Activated naive CD8-positive, alpha-beta T cell treated with anti-CD3 and anti-CD28 coated beads, Interleukin-2, amount 50 U/mL, for 24 hours (primary cell): ENCODE data around the gene SLC39A8.
"Not testable (repeated sequence)": the region's sequence is repeated elsewhere in the genome, so short reads cannot be mapped to it uniquely, and the experiment has no call there.

Experiments
- ATAC-seq: fragments of 150-1000 bp; cut with Tn5 transposase; one replicate; pipeline ENCODE4 v1.10.0; 2021
- DNase-seq: peaks from one replicate; pipeline ENCODE4 v3.0.0; 2021
- H3K27ac Mint-ChIP-seq: one replicate; pipeline ENCODE4 v1.8.0; 2021; ENCODE audit warnings: mild to moderate bottlenecking, mixed read lengths
- H3K27me3 Mint-ChIP-seq: one replicate; pipeline ENCODE4 v1.8.0; 2021; ENCODE audit warnings: mixed read lengths
- H3K36me3 Mint-ChIP-seq: one replicate; pipeline ENCODE4 v1.8.0; 2021; ENCODE audit warnings: low read depth, mixed read lengths
- H3K4me1 Mint-ChIP-seq: one replicate; pipeline ENCODE4 v1.8.0; 2021; ENCODE audit warnings: mixed read lengths
- H3K4me3 Mint-ChIP-seq: one replicate; pipeline ENCODE4 v1.8.0; 2021; ENCODE audit warnings: mild to moderate bottlenecking, moderate library complexity, mixed read lengths
- H3K9me3 Mint-ChIP-seq: one replicate; pipeline ENCODE4 v1.8.0; 2021; ENCODE audit warnings: mixed read lengths

The SLC39A8 gene

GRCh38 chr4:102344954-102345794 lies at the start of gene SLC39A8:
Gene SLC39A8 (minus strand): TSS chr4:102345482. CDS start chr4:102344662, 820 bp downstream.
- Mint-ChIP-seq H3K4me1 (peaks cover 52% of the 10 kb centered on the region), H3K9me3 (no peaks in the 10 kb centered on the region), H3K27ac (peak within 1 kb of the TSS; percentile 98)

GRCh38 chr4:102392033-102392744 lies 46.9 kb upstream of the SLC39A8 start:
- no peaks in the 10 kb centered on the region for H3K36me3 Mint-ChIP-seq
- H3K9me3 Mint-ChIP-seq, result no peaks in the 10 kb centered on the region
- H3K4me3 Mint-ChIP-seq, result no peak overlapping the region
- ATAC-seq, result no peak
- DNase-seq, result no peak
- H3K27ac Mint-ChIP-seq, result no peak overlapping the region
- H3K4me1 Mint-ChIP-seq, result peaks cover 37% of the 10 kb centered on the region
- peaks cover 7% of the 10 kb centered on the region for H3K27me3 Mint-ChIP-seq

More at GRCh38 chr4:102344954-102345794, at the start of gene SLC39A8:
- DNase-seq (peak; percentile 90), ATAC-seq (peak; percentile 82)
- H3K36me3 Mint-ChIP-seq, result peaks cover 25% of the 10 kb centered on the region
- peak within 1 kb of the TSS; percentile 90 for H3K4me3 Mint-ChIP-seq
- no peaks in the 10 kb centered on the region for H3K27me3 Mint-ChIP-seq

GRCh38 chr4:102390438-102390837 lies 45.2 kb upstream of the SLC39A8 start:
- no peaks in the 10 kb centered on the region for H3K9me3 Mint-ChIP-seq
- peaks cover 16% of the 10 kb centered on the region for H3K27me3 Mint-ChIP-seq
- peak overlapping the region; percentile 32 for H3K4me3 Mint-ChIP-seq
- DNase-seq (no peak), ATAC-seq (peak; percentile 99)
- peaks cover 37% of the 10 kb centered on the region for H3K4me1 Mint-ChIP-seq
- peak overlapping the region; percentile 83 for H3K27ac Mint-ChIP-seq
- H3K36me3 Mint-ChIP-seq, result no peaks in the 10 kb centered on the region

- ATAC-seq (no peak), DNase-seq (no peak)
- H3K27me3 Mint-ChIP-seq, result peaks cover 21% of the 10 kb centered on the region
- no peak overlapping the region for H3K4me3 Mint-ChIP-seq
- peaks cover 37% of the 10 kb centered on the region for H3K4me1 Mint-ChIP-seq
- H3K9me3 Mint-ChIP-seq, result no peaks in the 10 kb centered on the region
- no peaks in the 10 kb centered on the region for H3K36me3 Mint-ChIP-seq
- H3K27ac Mint-ChIP-seq, result no peak overlapping the region
Measured at GRCh38 chr4:102388611-102389010, 43.3 kb upstream of the SLC39A8 start.

- Mint-ChIP-seq H3K4me3 (no peak overlapping the region), H3K9me3 (no peaks in the 10 kb centered on the region), H3K4me1 (peaks cover 37% of the 10 kb centered on the region), H3K27me3 (peaks cover 27% of the 10 kb centered on the region), H3K27ac (no peak overlapping the region), H3K36me3 (no peaks in the 10 kb centered on the region)
- DNase-seq (no peak), ATAC-seq (no peak)
Measured at GRCh38 chr4:102387552-102388150, 42.4 kb upstream of the SLC39A8 start.

- peaks cover 35% of the 10 kb centered on the region for H3K4me1 Mint-ChIP-seq
- ATAC-seq (no peak), DNase-seq (no peak)
- no peak overlapping the region for H3K27ac Mint-ChIP-seq
- no peaks in the 10 kb centered on the region for H3K36me3 Mint-ChIP-seq
- H3K4me3 Mint-ChIP-seq, result no peak overlapping the region
- peaks cover 27% of the 10 kb centered on the region for H3K27me3 Mint-ChIP-seq
- no peaks in the 10 kb centered on the region for H3K9me3 Mint-ChIP-seq
Measured at GRCh38 chr4:102386966-102387365, 41.7 kb upstream of the SLC39A8 start.

- not testable (repeated sequence) for H3K4me1 Mint-ChIP-seq, H3K27ac Mint-ChIP-seq, DNase-seq, H3K4me3 Mint-ChIP-seq, H3K9me3 Mint-ChIP-seq, ATAC-seq, H3K36me3 Mint-ChIP-seq
- H3K27me3 Mint-ChIP-seq, result peaks cover 16% of the 10 kb centered on the region
Measured at GRCh38 chr4:102380253-102380652, 35.0 kb upstream of the SLC39A8 start.

GRCh38 chr4:102362922-102363432 lies 17.7 kb upstream of the SLC39A8 start:
- no peak for ATAC-seq
- DNase-seq, result no peak
- no peaks in the 10 kb centered on the region for H3K27me3 Mint-ChIP-seq
- no peak overlapping the region for H3K27ac Mint-ChIP-seq
- no peaks in the 10 kb centered on the region for H3K36me3 Mint-ChIP-seq
- peaks cover 14% of the 10 kb centered on the region for H3K9me3 Mint-ChIP-seq
- no peak overlapping the region for H3K4me3 Mint-ChIP-seq
- no peaks in the 10 kb centered on the region for H3K4me1 Mint-ChIP-seq

GRCh38 chr4:102358128-102358527 lies 12.8 kb upstream of the SLC39A8 start:
- no peak overlapping the region for H3K27ac Mint-ChIP-seq
- H3K36me3 Mint-ChIP-seq, result no peaks in the 10 kb centered on the region
- DNase-seq, result no peak
- H3K9me3 Mint-ChIP-seq, result no peaks in the 10 kb centered on the region
- H3K27me3 Mint-ChIP-seq, result no peaks in the 10 kb centered on the region
- H3K4me1 Mint-ChIP-seq, result no peaks in the 10 kb centered on the region
- ATAC-seq, result no peak
- no peak overlapping the region for H3K4me3 Mint-ChIP-seq

- ATAC-seq, H3K4me3 Mint-ChIP-seq, H3K27me3 Mint-ChIP-seq, H3K9me3 Mint-ChIP-seq, H3K36me3 Mint-ChIP-seq, H3K27ac Mint-ChIP-seq, H3K4me1 Mint-ChIP-seq, DNase-seq: not testable (repeated sequence)
Measured at GRCh38 chr4:102357637-102358036, 12.4 kb upstream of the SLC39A8 start.

GRCh38 chr4:102356562-102357202 lies 11.4 kb upstream of the SLC39A8 start:
- Mint-ChIP-seq H3K27me3 (no peaks in the 10 kb centered on the region), H3K36me3 (no peaks in the 10 kb centered on the region), H3K9me3 (no peaks in the 10 kb centered on the region), H3K4me1 (no peaks in the 10 kb centered on the region), H3K4me3 (no peak overlapping the region), H3K27ac (no peak overlapping the region)
- ATAC-seq (no peak), DNase-seq (no peak)

GRCh38 chr4:102355748-102356147 lies 10.5 kb upstream of the SLC39A8 start:
- Mint-ChIP-seq H3K4me1 (no peaks in the 10 kb centered on the region), H3K4me3 (no peak overlapping the region), H3K36me3 (no peaks in the 10 kb centered on the region), H3K9me3 (no peaks in the 10 kb centered on the region), H3K27ac (no peak overlapping the region), H3K27me3 (no peaks in the 10 kb centered on the region)
- ATAC-seq, result no peak
- no peak for DNase-seq

- Mint-ChIP-seq H3K9me3 (no peaks in the 10 kb centered on the region), H3K4me3 (no peak overlapping the region), H3K27me3 (no peaks in the 10 kb centered on the region), H3K27ac (no peak overlapping the region), H3K4me1 (no peaks in the 10 kb centered on the region), H3K36me3 (no peaks in the 10 kb centered on the region)
- no peak for DNase-seq
- ATAC-seq, result no peak
Measured at GRCh38 chr4:102354671-102355454, 9.6 kb upstream of the SLC39A8 start.

- H3K36me3 Mint-ChIP-seq, result no peaks in the 10 kb centered on the region
- DNase-seq, result no peak
- ATAC-seq, result no peak
- no peaks in the 10 kb centered on the region for H3K9me3 Mint-ChIP-seq
- H3K4me3 Mint-ChIP-seq, result no peak overlapping the region
- no peak overlapping the region for H3K27ac Mint-ChIP-seq
- no peaks in the 10 kb centered on the region for H3K4me1 Mint-ChIP-seq
- H3K27me3 Mint-ChIP-seq, result no peaks in the 10 kb centered on the region
Measured at GRCh38 chr4:102352781-102353180, 7.5 kb upstream of the SLC39A8 start.
